ENCODE results near the gene KIAA1614. TPM values are rescaled to one million over a fixed set of nuclear protein-coding genes. Genes with fewer than 3 reads are reported as not detected.
"Not testable (repeated sequence)": the region's sequence is repeated elsewhere in the genome, so short reads cannot be mapped to it uniquely, and the experiment has no call there.

KIAA1614 gene
- total RNA-seq, 1 donor from 2014 or later: 1.8 TPM

DNA sequence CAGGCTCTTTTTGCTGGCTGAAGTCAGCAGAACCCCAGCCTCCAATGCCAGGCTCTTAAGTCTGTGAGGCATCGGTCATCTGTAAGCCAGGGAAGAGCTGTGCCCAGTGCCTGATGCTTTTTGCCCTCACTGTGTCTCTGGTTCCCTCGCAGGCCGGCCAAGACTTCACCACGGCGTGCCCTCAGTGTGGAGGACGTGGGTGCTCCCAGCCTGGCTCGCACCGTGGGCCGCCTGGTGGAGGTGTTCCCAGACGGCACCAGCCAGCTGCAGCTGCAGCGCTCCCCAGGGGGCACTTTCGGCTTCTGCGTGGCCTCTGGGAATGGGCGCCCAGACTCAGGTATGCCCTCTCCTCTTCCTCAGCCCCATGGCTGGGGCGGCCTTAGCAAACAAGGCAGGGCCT lies 32.5 kb downstream of the KIAA1614 start:
- DNase-seq (ENCODE audit: low read depth, low spot score): no peak

DNA sequence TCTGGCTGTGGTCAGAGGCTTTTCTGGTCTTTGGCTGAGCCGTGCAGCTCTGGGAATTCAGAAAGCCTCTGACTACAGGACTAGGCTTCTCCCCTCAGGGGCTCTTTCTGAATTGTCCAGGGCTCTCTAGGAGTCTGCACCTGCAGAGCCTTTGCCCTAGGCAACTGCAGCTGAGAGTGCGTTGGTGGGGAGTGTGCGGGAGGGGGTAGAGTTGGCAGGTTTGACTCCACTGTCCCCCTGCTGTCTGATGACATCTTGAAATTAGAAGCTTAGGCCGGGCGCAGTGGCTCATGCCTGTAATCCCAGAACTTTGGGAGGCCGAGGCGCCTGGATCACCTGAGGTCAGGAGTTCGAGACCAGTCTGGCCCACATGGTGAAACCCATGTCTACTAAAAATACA lies 32.9 kb downstream of the KIAA1614 start:
- DNase-seq (ENCODE audit: low read depth, low spot score): no peak

DNA sequence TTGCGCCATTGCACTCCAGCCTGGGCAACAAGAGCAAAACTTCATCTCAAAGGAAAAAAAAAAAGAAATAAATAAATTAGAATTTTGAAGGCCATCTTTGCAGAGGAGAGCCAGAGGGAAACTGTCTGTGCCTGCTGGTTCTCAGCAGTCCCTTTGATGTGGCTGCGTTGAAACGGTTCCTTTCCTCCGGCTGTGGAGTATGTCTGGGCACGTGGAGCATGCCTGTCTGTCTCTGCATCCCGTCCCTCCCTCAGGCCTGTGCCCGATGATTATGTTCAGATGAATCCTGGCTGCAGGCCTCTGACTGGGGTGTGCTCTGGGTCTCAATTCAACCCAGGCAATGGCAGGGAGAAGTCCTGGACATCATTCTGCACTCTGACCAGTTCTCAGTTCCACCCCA lies 33.4 kb downstream of the KIAA1614 start:
- DNase-seq (ENCODE audit: low read depth, low spot score): no peak

DNA sequence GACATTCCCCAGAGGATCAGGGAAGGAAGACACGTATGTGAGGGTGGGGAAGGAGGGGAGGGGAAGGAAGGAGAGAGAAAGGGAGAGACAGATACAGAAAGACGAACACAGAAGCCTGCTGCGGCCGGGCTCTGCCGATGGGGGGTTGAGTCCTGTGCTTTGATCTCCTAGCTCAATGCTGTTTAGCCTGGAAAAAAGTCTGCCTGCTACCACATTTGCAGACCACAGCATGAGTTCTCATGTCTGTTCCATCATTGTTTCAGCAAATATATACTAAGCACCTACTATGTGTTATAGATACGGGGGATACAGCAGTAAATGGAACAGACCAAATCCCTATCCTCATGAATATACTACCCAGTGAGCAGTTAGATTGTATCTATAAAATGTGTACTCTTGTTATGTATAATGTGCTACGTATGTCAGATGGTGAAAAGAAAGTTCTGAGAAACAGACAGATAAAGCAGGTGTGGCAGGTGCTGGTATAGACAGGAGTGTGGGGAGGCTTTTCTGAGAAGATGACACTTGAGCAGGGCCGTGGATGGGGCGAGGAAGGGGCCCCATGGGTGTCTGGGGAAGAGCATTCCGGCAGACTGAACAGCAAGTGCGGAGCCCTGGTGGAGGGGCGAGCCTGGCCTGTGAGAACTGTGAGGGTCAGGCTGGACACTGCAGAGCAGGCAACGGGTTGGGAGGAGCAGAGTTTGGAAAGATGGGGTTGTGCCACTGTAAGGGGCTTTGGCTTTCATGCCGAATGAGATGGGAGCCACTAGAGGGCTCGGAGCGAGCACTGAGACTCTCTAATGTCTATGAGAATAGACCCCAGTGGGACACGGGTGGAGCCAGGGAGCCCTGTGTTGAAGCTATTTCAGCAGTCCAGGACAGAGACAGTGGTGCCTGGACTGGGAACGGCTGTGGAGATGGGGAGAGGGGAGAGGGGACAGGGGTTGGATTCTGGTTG lies 34.1 kb downstream of the KIAA1614 start:
- no peak for DNase-seq (ENCODE audit: low read depth, low spot score)

DNA sequence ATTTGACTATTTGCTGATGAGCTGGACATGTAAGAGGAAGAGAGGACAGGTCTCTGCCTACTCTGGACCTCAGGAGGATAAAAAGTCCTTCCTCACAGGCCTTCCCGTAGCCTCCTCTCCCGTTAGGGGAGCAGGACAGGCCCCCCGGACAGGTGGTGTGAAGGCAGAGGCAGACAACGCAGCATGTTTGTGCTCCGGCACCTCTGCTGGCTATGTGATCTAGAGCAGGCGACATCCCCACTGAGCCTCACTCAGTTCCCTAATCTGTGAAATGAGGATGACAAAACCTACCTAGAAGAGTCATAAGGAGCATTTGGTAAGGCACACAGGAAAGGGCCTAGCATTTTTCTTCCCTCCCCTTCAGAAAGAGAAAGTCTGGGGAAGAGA lies 34.8 kb downstream of the KIAA1614 start:
- DNase-seq (ENCODE audit: low read depth, low spot score): no peak

DNA sequence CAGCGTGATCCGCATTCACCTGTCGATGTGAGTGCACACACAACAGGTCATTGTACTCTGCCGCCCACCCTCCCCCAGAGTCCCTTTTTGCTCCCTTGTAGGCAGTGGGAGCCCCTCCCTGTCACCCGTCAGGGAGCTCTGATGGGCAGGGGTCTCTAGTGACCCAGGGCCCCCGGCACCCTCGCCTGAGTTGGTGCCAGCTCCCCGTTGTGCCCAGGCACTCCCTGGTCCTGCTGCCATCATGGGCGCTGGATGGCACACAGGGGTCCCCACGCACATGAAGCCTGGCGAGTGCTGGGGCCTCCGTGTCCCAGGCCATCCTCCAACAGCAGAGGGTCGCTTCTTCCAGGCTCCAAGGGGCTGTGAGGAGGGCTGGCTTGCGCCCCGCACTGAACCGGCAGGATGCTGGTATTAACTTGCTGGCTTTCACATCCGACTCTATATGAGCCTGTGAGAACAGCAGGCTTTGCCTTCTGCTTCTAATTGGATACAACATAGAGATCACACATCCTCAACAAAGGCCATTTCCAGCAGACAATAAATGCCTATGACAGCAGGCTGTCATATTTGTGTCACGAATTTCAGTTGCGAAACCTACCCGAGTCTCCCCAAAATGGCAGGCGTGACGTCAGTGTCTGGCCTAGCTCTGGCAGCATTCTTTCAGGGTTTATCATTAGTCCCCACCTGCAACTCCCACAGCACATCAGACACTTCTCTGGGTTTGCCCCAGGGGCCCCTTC lies 35.4 kb downstream of the KIAA1614 start:
- no peak for DNase-seq (ENCODE audit: low read depth, low spot score)

DNA sequence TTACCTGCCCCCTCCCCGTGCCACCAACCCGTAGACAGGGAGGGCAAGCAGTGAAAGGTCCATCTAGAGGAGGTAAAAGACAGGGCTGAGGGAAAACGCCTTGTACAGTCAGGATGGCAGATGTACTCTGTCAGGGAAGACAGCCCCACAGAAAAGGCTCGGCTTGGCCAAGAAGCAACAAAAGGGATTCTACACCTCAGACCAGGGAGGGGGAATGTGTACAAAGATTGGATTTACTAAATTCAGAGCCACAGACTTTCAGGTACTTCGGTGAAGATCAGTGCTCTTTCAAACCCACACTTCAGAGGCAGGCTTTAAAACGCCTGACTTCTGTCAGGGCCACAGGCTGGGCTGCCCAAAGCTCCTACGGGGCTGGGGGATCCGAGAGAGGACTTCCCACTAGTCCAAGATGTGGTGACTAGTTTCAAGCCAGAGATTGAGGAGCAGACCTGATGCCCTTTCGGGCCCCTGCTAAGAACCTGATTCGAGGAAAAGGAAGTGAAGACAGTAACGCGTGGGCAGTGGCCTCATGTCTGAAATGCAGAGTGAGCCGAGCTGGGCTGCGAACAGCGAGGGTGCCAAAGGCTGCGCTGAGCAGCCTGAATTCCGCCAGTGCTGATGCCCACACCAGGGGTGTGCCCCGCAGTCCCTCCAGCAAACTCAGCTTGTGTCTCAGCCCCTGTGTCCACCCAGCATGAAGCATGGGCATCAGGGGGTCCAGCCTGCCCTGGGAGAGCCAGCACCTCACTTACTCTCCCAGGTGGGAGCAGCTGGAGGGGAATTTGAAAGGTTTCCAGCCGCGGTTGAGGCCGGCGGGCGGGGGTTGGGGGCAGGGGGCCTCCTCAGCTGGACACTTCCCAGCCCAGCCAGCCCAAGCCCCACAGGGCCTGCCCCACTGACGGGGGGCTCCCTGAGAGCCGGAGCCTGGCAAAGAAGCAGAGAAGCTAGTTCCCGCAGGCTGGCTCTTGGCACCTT lies 36.2 kb downstream of the KIAA1614 start:
- DNase-seq (ENCODE audit: low read depth, low spot score): no peak

DNA sequence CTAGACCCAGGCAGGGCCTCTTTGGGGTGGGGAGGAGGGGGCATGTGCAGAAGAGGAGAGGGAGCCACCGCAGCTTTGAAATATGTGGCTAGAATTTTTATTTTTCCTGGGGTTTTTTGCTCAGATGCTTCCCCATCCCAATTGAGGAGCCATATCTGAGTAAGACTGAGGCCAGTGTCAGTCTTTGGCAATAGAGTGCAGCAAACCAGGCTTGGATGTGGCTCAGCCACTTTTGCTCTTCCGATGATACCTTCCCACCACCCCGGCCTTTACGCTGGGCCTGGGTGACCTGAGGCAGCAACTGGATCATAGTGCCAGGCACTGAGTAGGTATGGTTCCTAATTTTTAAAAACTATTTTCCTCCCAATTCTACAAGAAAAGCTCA lies 36.9 kb downstream of the KIAA1614 start:
- DNase-seq (ENCODE audit: low read depth, low spot score): no peak

DNA sequence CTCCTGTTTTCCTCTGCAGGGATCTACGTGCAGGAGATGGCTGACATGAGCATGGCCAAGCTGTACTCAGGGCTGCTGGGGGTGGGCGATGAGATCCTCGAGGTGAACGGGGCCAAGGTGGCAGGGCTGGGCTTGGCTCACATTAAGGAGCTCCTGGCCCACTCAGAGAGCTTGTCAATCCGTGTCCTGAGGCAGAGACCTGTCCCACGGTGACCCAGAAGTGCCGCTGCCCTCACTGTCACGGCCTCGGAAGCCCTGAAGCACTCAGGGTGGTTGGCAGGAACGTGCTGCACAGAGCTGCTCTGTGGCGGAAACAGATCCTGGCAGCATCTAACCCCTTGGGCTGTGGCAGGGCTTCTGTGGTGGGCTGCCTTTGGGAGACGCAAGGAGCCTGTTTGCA lies 37.6 kb downstream of the KIAA1614 start:
- DNase-seq (ENCODE audit: low read depth, low spot score): no peak

DNA sequence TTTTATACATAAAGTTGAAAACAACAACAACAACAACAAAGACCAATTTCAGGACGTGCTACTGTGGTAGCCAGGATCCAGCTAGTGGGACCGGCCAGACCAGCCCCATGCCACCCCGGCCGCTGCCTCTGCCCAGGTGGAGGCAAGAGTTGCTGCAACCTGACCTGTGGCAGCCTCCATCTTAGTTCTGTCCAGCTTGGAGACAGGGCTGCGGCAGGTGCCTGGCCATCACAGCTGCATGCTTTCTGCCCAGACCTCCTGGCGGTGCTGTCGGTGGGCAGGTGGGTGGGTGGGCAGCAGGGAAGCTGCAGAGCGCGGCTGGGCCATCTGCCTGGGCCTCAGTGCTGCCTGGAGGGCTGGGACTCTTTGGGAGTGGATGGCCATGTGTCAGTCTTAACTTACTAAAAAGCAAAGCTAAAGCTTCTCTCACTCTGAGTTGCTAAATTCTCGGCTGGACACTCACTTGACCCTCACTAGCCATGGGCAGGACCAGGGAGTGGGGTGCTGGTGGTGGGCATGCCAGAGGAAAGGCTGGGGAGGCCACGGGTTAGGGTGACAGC lies 38.6 kb downstream of the KIAA1614 start:
- DNase-seq (ENCODE audit: low read depth, low spot score): no peak

DNA sequence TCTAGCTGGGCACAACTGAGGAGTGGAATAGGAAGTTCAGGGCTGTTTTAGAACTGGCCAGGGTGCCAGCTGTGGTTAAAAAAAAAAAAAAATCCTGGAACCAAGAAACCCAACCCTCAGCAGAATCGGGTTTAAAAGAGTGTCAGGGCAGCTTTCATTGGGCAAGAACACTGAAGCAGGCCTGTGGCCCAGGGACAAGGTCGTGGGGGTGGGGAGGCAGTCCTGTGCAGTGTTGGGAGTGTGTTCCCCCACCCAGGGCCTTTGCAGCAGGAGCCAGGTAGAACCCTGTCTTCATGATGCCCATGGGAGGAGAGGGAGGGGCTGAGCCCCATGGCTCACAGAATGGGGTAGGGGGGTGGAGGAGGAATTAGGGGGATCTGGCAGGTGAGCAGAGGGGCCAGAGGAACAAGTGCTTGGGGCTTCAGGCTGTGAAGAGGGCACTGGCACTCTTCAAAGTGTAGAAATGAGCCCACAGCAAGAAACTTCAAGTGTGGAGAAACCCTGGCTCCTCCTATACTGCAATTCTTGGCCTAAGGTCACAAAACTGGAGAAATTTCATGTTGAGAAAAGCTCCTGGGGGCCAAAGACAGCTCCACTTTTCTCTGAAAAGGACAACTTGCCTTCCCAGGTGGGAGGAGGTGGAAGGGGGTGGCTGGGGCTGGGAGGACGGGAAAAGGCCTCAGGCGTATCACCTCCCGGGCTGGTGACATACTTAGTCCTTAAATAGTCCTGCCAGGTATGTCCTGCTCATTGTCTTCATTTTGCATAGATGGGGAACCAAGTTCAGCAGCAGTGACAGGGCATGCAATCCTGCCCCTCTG lies 39.3 kb downstream of the KIAA1614 start:
- no peak for DNase-seq (ENCODE audit: low read depth, low spot score)

DNA sequence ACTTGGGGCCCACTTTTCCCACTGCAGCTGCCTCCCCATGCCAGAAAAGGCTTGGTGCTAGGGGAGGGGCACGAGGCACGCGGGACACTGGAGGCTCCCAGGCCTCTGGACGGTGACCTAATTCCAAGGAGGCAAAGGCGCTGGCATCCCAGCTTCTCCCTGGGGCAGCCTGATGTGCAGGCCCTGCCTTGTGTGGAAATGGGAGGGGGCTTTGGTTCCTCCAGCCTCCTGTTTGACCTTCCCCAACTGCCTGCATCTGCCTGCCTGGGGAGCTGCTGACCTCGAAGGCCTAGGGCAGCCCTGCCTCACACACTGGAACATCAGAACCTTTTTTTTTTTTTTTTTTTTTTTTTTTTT lies 39.9 kb downstream of the KIAA1614 start:
- DNase-seq (ENCODE audit: low read depth, low spot score): no peak

DNA sequence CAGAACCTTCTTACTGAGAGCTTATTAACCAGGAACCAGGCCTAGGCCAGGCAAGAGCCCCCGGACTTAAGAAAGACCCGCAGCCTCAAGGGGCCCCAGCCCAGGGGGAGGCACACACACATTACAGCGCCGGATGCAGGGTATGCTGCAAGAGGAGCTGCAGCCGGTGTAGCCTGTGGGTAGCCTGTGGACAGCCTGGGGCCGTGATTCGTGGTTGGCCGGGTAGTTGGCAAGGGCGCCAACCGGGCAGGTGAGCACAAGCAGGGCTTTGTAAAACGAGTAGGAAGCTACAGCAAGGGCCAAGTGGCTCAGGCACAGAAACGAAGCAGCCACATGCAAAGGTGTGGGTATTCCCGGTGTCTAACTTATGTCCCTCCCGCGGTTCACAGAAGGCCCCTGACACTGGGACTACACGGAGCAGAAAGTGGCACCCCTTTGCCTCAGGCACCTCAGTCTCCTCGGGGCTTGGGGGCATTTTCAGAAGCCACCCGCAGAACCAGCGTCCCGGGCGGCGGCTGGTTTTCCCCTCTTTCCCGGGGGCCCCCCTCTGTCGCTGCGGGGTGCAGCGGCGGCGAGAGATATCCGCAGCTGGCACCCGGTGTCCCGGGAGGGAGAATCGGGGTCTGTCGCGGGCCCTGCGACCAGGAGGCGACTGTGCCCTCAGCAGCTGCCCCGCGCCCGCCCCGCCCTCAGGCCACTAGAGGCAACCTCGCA lies 40.8 kb downstream of the KIAA1614 start:
- DNase-seq (ENCODE audit: low read depth, low spot score): no peak

DNA sequence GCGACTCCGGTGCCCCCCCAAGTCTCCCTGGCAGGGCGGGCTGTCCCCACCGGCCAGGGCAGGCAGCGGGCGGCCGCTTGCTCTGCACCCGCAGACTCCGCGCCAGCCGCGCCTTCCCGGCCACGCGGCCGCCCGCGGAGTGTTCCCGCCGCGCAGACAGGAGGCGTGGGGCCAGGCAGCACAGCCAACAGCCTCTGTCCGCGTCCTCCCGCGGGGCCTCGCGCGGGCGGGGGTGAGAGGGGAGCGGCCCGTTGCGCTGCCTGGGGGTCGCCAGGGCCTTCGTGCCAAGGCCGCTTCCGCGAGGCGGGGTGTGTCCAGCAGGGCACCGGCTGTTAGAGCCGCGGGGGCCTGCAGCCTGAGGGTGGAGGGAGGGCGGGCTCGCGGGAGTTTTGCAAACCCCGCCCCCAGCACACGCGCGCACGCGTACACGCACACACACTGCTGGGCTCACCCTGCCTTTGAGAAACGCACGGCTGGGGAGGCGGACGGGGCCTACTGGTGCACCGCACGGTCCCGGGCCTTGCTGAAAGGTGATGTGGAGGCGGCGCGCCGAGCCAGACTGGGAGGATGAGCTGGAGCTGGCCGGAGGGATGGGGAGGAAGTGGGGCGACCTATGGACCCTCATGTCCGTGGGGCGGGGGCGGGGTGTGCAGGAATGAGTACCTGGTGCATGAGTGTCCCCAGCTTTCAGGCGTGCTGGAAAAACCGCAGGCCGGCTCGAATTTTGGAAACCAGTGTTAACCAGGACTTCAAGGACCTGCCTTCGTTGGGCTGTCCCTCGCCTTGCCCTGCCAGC lies 41.5 kb downstream of the KIAA1614 start:
- DNase-seq (ENCODE audit: low read depth, low spot score): no peak

DNA sequence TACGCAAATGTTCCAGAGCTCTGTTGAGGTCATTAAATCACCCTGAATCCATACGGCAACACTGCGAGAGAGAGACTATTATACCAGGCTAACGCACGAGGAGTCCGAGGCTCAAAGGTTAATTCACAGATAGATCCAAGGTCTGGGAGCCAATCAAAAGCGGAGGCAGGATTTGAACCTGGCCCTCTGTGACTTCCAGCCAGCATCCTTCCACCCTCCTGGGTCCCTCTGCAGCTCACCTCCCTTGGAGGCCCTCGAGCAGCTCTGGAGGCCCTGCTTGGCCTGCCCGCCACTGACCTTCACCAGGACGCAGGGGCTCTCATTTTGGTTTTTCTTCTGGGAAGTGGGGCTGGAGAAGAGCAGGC lies 42.1 kb downstream of the KIAA1614 start:
- DNase-seq (ENCODE audit: low read depth, low spot score): no peak

DNA sequence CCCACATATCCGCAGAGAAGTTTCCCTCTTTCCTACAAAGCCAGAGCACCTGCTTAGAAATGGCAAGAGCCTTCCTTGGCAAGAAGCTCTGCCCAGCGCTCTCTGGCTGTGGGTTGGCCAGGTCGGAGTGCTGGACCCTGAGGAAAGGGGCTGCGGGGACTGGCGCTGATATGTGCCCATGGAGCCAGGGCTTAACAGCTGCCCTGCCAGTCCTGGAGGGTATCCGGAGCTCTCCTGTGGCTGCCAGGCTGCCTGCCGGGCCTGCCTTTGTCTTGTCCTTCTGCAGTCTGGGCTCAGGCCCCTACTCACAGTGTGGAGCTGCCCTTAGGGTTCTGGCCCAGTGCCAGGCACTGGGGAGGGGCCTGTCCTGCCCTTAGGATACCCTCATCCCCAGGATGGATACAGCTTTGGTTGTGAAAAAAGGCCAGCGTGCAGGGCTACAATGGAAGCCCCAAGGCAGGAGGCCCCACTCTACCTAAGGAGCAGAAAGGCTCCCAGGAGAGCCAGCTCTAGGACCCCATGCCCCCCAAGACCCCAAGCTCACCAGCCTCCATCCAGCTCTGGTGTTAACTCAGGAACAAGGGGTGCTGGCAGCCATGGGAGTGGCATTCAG lies 43.4 kb downstream of the KIAA1614 start:
- no peak for DNase-seq (ENCODE audit: low read depth, low spot score)

DNA sequence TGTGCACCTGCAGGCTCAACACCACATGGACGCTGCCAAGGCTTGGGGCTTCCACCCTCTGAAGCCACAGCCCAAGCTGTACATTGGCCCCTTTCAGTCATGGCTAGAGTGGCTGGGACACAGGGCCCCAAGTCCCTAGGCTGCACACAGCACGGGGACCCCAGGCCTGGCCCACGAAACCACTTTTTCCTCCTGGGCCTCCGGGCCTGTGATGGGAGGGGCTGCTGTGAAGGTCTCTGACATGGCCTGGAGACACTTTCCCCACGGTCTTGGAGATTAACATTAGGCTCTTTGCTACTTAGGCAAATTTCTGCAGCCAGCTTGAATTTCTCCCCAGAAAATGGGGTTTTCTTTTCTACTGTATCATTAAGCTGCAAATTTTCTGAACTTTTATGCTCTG lies 46.9 kb downstream of the KIAA1614 start:
- DNase-seq (ENCODE audit: low read depth, low spot score): not testable (repeated sequence)

DNA sequence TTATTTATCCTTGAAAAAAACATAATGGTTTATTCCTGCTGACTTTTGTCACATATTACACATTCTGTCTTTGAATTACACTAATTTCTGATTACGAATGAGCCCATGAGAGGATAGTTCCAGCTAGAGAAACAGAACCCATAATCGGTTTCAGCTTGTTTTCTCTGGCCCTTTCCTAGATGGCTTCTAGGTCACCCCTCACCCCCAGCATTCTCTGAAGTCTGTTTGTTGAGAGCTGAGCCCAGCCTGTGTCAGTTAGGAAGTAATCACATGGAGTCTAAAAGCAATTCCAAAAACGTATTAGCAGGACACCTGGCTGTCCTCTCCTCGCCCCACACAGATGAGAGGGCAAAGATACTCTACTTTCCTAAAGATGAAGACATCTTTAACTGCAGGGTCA lies 48.9 kb downstream of the KIAA1614 start:
- no peak for DNase-seq (ENCODE audit: low read depth, low spot score)

DNA sequence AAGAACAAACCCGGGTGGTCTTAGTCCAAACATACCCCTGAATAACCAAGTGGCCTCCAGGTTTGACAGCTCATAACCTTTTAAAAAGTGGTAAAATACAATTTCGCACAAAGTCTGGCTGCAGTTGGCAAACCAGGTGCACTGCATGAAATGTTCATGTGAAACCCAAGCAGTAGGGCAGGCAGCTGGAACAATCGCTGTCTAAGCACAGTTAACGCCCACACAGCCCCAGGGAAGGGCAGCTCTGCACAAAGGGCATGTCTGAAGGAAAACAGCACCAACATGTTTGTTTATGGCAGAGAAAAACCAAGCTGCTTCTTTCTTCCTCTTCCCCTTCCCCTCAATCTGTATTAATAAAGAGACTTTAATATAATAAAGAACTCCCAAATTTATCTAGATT lies 49.5 kb downstream of the KIAA1614 start:
- DNase-seq (ENCODE audit: low read depth, low spot score): no peak
